DMS53 (cell line): ENCODE results near the gene CPSF3.
"Not testable (repeated sequence)": the region's sequence is repeated elsewhere in the genome, so short reads cannot be mapped to it uniquely, and the experiment has no call there.

Experiments
- DNase-seq: peaks from one replicate; lab custom pipeline; 2025; lab: John Stamatoyannopoulos, UW

Gene CPSF3

GRCh38 chr2:9394816-9395215, 28.6 kb upstream of the CPSF3 start:
- DNase-seq = no peak

GRCh38 chr2:9397201-9397600, 26.3 kb upstream of the CPSF3 start:
- DNase-seq = no peak

- DNase-seq = not testable (repeated sequence)
Measured at GRCh38 chr2:9398251-9398650, 25.2 kb upstream of the CPSF3 start.

DNA sequence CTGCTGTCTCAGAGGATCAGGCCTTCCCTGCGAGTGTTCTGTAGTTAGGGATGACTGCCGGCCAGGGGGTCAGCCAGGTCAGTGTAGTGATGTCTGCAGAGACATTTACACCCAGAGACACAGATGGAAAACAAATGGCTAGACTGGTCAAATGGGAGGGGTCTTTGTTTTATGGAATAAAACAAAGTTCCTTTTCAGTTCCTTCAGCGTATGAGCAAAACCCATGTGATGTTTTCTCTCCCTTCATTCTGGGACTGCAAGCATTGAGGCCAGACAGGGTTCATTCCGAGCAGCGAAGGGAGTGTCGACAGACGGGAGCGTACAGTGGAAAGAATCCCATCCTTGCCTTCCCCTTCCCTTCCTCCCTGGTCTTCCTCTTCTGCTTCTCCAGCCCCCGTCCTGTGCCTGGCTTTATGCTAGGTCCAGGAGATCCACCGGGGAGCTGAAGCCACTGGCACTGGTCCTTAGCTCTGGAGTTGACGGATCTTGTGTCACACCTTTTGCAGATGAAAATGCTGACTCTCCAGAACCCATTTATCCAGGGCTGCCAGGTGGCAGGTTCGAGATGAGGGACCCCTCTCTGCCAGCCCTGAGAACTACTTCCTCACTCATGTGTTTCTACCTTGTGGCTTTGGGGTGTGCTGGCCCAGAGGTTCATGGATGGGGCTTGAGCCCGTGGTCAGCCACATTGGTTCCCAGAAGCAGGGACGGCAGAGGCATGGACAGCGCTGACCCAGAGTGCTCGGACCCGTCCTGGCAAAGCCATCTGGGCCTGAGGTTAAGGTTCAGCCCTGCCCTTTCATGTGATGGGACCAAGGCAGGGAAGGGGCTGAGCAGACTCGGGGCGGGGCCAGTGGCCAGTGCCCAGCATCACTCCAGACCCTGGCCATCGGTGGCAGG, 24.3 kb upstream of the CPSF3 start:
- DNase-seq = no peak

- no peak for DNase-seq
Measured at GRCh38 chr2:9400268-9401058, 23.0 kb upstream of the CPSF3 start.

DNA sequence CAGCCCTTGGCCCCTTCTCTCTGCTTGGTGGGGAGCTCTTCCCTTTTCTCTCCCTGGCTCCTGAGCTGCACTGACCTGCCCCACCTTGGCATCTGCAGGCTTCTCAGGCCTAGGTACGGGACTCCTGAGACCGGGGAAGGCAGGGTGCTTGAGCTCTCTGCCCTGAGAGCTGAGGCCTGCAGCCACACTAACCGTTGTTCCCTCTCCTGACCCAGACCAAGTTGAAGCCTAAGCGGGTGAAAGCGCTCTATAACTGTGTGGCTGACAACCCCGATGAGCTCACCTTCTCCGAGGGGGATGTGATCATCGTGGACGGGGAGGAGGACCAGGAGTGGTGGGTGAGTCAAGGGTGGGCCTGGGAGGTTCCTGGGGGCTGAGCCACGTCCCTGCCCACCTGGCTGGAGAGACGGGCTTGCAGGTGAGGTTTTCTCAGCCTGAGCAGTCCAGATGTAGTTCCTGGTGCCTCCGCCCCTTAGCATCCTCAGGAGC, 22.4 kb upstream of the CPSF3 start:
- no peak for DNase-seq

DNA sequence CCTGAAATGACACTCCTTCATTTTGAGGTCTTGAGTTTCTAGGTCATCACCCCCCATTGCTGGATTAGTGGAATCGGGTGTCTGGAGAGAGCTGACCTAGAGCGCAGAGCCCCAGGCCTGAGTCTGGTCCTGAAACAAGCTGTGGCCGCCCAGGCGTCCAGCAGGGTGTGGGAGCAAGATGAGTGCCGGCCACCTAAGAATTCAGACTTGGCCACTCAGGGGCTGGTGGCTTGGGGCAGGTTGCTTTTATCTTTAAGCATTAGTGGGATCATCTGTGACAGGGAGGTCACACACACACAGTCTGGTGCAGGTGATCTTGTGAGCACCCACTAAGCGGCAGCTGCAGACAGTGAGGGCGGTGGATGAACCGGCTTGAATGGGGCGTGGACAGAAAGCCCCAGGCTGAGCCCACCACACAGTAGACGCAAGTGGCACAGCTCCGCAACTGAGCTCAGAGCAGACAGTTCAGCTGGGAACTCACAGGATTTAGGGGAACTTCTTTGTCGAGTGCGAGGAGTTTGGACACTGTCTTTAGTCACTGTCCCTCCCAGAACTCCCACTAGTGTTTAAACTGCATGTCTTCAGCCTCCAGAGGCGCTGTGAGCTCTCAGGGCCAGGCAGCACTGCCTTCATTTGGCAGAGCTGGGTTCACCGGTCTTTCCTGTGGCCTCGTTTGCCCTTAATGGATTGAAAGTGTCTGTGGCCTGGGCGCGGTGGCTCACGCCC, 21.6 kb upstream of the CPSF3 start:
- DNase-seq = no peak

GRCh38 chr2:9403924-9404323, 19.5 kb upstream of the CPSF3 start:
- DNase-seq = no peak

DNA sequence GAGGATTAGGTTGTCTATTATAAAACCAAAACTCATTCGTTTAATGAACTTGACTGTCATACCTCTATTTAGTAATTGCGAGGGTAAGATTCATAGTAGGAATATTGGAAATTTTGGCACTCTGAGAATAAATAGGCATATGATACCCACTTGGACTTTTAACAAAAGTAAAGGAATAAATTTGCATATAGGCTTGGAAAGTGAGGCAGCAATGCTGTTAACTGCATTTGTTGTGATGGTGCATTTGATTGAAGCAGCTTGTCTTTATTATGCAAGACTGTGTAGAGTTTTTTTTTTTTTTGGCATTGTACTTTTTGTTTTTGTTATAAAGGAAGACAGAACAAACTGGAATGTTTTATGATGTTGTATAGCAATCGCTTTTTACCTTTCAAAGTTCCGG, 19.0 kb upstream of the CPSF3 start:
- DNase-seq = no peak

DNA sequence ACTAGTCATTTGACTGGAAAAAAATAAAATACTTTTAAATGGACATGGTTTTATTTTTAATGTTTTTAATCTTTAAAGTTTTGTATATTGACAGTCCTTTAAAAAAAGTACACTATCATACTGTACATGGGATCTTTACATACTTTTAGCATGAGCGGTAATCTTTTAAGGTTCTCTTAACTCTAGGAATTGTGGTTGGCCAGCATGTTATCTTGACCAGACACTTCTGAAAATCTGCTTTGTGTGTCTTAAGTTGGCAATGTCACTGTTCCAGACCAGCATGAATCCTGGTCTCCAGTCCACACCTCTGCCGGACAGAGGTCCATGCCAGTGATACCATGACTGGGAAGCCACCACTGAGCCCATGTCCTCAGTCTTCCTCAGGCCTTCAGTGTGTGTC, 17.8 kb upstream of the CPSF3 start:
- DNase-seq = no peak

DNA sequence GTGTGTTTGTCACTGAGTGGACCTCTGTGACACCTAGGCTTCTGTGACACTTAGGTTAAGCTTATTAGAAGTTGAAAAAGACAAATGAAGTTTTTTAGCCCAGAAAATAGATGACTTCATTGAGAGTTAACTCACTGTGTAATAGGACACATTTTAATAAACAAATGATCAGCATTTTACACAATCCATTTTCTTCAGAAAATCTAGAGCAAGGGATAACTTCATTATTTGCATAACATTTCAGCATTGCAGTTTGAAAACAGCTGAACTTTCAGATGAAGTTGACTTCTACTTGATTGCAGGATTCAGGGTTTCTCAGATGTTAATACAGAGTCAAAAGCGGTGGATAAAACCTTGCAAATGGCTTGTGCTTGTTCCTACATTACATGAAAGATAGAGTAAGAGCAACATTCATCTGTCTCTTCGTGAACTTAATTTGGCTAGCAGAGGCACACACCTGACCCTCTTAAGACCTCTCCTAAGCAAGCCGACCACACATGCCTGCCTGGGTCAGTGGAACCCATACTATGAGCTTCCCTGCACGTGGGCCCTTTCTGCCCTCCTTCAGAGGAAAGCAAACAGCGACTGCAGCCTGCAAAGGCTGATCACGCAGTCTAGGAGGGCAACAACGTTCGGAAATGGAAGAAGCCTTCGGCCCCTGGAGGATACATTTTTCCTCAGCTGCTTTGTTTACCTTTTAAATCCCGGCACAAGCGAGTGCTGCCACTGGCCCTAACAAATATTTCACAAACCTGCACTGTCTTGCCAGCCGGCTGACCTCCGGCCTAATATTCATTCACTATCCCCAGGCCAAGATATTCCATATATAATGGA, 16.7 kb upstream of the CPSF3 start:
- DNase-seq = no peak

- no peak for DNase-seq
Measured at GRCh38 chr2:9407363-9407811, 16.1 kb upstream of the CPSF3 start.

GRCh38 chr2:9408641-9409151, 14.8 kb upstream of the CPSF3 start:
- DNase-seq = no peak

DNA sequence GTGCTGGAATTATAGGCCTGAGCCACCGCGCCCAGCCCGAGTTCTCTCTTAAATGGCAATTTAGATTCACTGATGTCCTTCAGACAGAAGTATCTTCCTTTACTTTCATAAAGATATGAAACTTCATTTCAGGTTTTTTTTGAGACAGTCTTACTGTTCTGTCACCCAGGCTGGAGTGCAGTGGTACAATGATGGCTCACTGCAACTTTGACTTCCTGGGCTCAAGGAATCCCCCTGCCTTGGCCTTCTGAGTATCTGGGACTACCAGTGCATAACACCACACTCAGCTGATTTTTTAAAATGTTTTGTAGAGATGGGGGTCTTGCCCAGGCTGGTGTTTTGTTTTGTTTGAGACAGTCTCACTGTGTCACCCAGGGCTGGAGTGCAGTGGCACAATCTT, 13.3 kb upstream of the CPSF3 start:
- DNase-seq = no peak

DNA sequence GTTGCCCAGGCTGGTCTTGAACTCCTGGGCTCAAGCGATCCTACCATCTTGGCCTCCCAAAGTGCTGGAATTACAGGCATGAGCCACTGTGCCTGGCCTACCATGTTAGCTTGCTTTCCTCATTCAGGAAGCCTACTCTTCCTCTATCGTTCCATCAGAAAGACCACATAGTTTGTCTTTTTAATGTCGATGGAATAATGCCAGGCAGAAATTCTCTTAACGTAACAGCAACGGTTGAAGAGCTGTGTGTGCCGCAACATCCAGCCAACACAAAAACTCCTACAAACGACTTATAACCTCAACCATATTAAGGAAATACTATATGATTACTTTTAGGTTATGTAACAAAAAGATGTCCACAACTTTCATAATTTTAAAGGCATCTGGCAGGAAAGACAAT, 10.7 kb upstream of the CPSF3 start:
- no peak for DNase-seq

GRCh38 chr2:9415516-9416169, 7.8 kb upstream of the CPSF3 start:
- no peak for DNase-seq

DNA sequence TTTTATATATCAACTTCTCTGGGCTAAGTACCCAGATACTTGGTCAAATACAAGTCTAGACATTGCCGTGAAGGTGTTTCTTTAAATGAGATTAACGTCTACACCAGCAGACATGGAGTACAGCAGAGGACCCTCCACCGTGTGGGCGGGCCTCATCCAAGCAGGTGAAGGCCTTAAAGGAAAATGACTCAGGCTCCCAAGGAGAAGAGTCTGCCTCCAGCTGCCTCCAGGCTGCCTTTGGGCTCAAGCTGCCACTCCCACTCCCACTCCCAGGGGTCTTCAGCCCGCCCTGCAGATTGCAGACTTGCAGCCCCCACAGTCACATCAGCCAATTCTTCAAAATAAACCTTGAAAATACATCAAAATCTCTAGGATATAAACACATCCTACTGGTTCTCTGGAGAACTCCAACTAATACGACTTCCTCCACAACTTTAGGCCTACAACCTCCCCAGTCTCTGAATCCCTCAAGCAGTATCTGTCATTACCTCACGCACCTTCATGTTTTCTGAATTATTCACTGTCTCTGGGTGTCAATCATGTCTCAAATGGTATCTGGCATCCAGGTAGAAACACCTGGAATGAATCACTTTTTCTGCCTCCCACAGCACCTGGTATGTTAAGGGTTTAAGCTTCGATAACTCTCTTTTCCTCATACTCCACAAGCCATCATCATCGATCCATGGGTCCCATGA, 7.0 kb upstream of the CPSF3 start:
- DNase-seq = no peak

- DNase-seq = no peak
Measured at GRCh38 chr2:9416962-9417316, 6.5 kb upstream of the CPSF3 start.

DNA sequence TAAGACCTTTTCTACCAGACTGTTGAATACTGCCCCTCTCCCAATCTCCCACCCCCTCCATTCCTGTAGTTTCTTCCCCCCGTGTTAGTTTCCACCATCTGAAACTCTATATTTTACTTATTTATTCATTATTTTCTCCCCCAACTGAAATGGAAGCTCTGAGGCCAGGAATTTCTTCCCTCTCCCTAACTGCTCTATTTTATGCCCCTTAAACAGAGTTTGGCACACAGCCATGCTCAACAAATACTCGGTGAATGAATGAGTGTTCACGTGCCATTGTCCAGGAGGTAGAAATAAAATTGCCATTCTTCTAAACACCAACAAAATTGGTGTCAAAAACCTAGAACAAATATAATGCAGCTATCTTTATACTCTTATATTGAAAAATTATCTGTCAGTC, 5.7 kb upstream of the CPSF3 start:
- DNase-seq = no peak

DNA sequence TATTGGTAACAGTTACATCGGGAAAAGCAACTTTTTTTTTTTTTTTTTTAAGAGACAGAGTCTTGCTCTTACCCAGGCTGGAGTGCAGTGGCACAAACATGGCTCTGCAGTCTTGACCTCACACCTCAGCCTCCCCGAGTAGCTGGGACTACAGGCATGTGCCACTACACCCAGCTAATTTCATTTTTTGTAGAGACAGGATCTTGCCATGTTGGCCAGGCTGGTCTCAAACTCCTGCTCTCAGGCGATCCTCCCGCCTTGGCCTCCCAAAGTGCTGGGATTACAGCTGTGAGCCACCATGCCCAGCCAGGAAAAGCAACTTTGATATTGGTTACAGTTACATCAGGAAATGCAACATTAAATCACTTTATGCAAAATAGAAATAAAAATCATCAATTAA, 4.7 kb upstream of the CPSF3 start:
- no peak for DNase-seq
